NCI-H526 (cell line): Measurements from ENCODE around the gene REV1.
"Not testable (repeated sequence)": the region's sequence is repeated elsewhere in the genome, so short reads cannot be mapped to it uniquely, and the experiment has no call there.

Experiments
- DNase-seq, 2 experiments: peaks; one replicate each; lab custom pipeline; 2025; lab: John Stamatoyannopoulos, UW

REV1 gene

DNA sequence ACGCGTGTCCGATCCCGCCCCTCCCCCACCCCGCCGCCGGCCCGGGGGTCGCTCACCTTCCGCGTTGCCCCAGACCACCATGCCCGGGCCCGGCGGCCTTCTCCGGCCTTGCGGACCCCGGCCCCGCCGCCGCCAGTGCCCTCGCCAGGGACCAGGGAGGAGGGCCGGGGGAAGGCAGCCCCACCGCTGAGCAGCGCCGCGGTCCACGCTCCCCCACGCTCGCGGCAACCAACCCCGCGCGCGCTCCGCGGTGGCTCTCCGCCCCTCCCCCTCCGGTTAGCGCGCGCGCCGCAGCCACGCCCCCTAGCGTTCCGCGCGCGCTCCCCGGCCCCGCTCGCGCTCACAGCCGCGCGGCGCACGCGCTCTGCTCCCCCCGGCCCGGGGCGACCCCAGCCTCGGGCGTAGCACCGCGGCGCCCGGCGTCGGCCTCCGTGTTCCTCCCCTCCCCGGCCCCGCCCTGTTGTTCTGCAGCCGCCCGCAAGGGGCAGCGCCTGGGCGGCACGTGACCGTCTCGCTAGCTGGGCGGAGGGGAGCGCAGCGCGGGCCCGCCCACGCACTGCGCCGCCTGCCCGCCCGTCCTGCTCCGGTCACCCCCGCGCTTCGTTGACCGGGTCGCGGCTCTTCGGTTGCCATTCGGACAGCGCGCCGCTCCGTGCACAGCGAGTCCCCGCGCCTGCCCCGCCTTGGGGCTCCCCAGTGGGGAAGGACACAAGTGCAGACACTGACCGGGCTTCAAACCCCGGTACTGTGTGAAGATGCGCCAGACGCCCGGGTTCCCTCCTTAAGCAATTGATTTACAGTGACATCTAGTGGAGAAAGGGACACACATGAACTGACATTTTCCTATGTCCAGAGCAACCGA is at the start of gene REV1:
REV1 (minus strand) TSS at position 257 of the 862 bp plus-strand sequence. CDS start 25,042 bp downstream, outside the sequence.
- DNase-seq: peak; percentile 85 to 97

DNA sequence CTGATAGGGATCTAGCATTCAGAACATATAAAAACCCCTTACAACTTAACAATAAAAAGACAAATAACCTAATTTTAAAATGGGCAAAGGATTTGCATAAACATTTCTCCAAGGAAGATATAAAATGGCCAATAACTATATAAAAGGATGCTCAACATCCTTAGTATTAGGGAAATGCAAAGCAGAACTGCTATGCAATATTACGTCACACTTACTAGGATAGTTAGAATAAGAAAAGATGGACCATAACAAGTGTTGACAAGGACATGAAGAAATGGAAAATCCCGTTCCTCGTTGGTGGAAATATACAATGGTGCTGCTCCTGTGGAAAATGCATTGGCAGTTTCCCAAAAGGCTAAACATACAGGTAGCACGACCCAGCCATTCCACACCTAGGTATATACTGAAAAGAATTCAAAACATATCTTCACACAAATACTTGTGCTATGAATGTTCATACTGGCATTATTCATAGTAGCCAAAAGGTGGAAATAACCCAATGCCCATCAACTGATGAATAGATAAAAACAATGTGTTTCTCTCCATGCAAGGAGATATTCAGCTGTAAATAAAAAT is 48.2 kb upstream of the REV1 start:
- DNase-seq: no peak

DNA sequence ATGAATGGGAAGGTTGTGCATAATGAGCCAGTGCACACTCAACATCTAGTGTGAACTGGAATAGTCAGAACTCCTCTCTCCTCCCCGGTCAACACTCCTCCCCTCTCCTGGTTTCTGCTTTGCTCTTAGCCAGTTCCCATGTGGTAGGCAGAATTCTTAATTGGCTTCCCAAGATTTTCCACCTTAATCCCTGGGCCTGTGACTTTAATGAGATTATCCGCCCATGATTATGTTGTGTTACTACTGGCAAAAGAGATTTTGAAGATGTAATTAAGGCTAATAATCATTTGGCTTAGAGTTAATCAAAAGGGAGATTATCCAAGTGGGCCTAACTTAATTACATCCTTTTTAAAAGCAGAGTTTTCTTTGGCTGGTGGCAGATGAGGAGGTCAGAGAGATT is 34.2 kb upstream of the REV1 start:
- no peak for DNase-seq

DNA sequence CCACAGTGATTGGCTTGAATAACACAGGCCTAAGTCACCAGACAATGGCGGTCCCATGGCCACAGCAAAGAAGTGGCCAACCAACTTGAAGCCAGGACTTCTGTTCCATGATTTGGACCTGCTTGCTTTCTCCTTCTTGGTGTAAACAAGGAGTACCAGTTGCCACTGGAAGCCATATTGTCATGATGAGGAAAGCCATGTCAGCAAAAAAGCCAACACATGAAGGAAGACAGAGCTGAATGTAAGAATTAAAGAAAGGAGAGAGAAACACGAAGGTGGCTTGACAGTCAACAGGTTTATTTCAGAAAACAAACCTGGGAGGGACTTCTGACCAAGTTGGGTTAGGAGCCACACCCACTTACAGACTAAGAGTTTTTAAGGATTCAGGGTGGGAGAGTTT is 32.3 kb upstream of the REV1 start:
- no peak for DNase-seq

DNA sequence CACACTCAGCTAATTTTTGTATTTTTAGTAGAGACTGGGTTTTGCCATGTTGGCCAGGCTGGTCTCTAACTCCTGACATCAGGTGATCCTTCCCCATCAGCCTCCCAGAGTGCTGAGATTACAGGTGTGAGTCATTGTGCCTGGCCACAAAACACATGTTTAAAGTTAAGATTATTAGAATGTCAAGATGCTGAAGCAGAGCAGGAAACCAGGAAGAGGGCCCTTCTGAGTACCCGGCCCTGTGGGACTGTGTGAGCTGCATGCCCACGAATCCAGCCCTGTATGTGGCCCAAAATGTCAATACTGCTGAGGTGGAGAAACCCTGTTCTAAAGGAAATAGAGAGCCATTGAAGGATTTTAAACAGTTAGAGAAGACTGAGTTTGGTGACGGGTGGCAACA is 31.0 kb upstream of the REV1 start:
- no peak for DNase-seq

DNA sequence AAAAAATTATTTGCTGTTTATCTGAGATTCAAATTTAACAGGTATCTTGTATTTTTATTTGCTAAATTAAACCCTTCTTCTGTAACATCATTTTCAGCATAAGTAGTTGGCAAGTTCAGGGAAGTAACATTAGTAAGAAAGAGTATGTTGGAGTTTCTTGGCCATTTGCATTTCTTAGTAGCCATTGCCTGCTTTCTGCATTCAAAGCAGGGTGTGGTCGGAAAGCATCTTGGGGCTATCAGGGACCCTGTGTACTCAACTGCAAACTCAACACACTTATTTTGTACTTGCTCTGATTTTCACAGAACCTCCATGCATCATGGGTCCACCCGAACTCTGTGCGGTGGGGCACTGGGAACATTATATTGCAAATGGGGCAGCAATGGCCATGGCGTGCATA is 30.4 kb upstream of the REV1 start:
- DNase-seq: no peak

DNA sequence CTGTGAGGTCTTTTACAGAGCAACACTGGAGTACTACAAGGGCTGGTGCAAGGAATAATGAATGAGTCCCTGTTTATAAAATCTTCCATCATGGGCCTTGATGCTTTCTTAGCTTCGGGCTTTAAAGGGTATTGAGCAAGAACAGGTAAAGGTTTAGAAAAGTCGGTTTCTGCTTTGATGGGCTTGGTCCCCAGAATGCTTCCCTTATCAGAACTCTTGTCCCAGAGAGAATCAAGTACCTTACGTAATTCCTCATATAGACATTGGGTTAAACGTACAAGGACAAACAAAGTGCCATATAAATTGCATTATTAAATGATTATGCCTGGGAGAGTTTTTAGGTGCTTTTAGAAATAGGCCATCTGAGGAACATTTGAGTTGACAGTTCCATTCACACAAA is 24.5 kb upstream of the REV1 start:
- no peak for DNase-seq

DNA sequence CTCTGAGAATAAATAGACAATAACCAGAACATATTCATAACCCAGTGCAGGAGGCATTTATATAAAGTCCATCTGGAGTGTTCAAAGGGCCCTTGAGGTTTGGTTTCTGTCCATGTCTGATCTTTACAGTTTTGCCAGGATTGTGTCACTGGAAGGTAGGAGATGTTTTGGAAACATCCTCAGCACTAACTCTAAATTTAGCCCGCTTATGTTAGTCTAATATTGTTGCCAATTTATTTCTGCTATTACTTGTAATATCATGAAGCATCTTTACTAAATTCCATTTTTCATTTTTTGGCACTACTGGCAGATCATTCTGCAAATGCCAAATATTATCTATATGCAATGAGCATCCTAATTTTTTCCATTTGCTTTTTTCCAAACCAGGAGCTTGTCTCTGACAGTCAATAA is 22.4 kb upstream of the REV1 start:
- no peak for DNase-seq

DNA sequence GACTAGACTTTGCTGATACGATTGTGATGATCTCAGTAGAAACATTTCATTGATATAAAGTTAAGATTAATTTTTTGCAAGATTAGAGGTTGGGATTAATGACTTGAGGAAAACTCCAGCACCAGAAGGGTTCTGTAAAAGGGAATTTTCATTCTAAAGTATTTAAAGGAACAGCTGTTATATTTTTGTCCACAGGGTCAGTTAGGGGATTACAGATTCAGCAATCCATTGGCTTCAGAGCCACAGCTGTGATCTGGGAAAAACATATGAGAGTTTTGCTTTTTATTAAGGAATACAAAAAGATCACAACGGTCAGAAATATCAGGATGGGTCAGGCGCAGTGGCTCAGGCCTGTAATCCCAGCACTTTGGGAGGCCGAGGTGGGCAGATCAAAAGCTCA is 19.6 kb upstream of the REV1 start:
- no peak for DNase-seq

DNA sequence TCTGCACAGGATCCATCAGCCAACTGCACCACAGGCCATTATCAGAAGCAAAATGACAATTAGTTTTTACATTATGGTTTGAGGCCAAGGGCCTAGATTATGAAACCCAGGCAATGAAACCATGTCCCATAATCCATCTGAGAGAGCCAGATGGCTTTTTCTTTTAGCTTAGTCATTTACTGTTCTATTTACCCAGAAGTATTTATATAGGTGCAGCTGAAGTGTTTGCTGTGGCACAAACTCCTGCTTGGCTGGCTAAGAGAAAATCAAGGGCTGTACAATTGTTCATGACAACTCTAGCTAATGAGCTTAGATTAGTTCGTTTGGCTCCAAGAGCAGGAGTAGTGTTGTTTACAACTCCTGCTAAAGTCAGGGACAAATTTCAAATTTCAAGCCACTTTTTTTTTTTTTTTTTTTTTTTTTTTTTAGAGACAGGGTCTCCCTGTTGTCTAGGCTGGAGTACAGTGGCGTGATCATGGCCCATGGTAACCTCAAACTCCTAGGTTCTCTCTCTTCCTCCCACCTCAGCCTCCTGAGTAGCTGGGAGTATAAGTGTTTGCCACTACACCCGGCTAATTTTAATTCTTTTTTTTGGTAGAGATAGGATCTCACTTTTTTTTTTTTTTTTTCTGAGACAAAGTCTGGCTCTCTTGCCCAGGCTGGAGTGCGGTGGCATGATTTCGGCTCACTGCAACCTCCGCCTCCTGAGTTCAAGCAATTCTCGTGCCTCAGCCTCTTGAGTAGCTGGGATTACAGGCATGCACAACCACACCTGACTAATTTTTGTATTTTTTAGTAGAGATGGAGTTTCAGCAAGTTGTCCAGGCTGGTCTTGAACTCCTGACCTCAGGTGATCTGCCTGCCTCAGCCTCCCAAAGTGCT is 18.4 kb upstream of the REV1 start:
- no peak for DNase-seq

DNA sequence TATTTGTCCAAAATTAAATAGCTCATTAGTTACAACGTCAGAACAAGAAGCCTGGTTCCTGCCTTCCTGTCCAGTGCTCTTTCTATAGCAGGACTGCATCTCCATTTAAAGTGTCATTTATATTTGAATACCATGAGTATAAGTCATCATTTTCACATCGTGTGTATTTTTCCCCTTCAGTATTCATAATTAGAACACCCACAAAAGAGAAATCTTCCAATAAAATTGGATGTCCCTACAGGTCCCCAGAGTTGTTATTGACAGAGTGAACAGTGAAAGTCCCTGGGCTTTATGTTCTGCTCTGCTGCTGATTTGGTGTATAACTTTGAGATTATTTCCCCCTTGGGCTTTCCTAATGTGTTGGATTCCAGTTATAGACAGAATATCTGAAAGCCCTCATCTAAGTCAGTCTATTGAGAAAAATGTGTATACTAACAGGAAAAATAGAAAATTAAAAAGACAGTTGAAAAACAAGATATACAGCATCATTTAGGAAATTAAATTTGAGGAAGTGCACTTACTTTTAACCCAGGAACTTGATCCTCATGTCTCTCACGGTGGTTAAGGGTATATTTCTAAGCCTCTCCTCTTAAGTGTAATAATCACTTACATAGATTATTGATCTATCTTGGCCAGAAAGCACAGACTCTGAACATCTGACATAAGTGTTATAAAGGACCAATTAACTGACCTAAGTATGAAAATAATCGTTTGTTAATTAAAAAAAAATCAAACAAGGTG is 15.2 kb upstream of the REV1 start:
- DNase-seq: no peak

DNA sequence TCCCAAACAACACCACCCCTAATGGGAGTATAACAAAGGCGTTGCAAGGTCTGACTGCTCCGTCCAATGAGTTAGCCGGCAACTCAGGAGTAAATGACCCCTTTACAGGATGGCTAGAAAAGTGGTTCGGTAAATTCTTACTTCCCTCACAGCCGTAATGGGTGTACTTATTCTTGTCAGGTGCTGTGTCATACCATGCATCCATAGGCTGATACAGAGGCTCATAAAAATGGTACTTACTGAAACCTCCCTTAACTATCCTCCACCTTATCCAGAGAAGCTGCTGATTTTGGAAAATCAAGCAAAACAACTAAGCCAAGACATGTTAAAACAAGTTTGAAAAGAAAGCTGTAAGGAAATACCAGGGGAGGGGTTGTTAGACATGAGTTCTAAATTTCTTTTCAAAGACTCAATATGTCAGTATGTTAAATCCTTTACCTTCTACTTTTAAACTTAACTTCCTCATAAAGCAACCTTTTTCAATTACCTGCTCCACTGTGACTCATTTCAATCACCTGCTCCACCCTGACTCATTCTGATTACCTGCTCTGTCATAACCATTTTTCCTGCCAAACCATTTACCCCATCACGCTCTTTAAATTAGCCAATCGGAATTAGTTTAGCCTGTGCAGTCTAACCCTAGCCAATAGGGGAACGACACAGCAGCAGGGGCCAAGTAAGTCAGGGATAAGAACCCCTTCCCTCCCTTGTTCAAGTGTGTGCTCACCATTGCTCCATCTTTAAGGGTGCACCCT is 14.0 kb upstream of the REV1 start:
- not testable (repeated sequence) for DNase-seq

DNA sequence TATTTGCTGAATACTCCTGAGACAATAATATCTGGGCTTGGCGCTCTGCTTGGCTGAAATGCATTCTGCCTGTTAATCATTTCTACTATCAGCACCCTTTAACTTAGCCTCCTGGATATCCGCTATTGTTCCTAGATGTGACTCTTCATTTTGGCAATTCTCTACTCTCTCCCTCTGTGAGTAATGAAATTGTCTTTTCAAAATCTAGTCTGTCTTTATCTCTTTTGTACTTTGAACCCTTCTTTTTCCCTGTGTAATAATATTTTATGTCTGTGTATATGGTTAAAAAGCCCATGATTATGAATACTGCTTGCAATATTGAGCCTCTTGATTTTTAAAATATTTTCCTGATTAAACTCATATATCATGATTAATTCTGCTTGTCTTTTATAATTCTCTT is 6.2 kb upstream of the REV1 start:
- DNase-seq: no peak

DNA sequence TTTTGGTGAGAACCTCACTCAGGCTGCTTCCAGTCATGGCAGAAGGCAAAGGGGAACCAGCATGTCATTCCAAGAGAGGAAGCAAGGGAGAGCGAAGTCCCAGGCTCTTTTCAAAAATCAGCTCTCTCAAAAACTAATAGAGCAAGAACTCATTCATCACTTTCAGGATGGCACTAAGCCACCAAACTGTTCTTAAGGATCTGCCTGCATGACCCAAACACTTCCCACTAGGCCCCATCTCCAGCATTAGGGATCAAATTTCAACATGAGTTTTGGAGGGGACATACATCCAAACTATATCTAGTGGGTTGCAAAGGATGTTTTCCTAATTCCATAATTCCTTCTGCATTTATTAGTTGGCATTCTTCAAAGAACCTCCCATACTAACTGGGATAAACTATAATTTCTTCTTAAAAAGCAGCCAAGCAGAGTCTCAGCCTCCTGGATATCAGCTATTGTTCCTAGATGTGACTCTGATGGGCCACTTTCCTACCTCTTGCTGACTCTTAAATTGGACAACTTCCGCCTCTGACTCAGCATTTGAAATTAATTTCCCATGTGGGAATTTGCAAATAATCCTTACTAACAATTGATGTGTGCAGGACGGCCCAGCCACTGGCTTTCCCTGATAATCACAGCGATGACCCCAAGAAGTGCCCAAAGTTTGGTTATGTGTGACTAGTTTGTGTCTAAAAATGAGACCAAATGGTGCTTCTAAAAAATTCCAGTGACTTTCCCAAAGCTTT is 5.5 kb upstream of the REV1 start:
- no peak for DNase-seq

DNA sequence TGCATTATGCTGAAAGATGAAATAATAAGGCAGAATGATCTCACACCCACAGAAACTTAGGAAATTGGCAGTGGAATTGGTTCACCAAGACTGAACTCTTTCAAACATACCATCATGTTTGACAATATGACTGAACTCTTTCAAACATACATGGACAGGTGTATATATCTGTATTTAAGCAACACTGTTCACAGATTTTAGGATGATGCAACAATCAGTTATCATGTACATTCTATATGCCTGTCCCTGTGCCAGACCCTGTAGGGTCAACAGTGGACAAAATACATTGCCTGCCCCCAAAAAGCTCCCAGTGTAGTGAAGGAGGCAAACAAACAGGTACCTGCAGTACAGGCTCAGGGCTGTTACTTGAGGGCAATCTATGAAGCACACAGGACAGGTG is 2.9 kb upstream of the REV1 start:
- no peak for DNase-seq

DNA sequence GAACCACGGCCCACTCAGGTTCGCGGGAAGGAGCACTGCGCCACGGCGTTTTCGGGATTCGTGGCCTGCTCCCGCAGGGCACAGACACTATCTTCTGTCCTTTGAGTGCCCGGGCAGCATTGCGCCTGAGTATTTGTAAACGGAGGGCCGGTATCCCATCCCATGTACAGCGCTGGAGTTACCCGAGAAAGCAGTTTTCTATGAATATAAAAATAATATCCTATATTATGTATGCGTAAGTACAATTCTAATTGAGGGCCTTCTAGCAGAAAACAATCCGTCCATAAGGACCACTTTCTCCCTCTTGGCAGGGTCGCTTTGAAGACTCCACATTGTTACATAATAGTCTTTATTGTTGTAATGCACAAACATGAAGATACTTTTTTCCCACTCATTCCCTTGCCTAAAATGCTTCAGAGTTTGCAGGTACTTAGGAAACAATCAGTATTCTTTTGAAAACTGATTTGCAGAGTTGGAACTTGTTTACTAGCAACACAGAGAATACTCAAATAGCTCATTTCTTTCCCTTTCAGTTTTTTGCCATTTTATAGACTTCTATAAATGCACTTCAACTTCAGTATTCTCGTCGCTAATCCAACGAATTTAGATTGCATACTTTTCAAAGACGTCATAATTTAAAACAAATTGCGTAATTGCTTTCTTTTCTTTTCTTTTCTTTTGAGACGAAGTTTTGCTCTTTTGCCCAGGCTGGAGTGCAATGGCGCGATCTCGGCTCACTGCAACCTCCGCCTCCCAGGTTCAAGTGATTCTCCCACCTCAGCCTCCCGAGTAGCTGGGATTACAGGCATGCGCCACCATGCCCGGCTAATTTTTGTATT is 1.0 kb upstream of the REV1 start:
- DNase-seq: no peak

DNA sequence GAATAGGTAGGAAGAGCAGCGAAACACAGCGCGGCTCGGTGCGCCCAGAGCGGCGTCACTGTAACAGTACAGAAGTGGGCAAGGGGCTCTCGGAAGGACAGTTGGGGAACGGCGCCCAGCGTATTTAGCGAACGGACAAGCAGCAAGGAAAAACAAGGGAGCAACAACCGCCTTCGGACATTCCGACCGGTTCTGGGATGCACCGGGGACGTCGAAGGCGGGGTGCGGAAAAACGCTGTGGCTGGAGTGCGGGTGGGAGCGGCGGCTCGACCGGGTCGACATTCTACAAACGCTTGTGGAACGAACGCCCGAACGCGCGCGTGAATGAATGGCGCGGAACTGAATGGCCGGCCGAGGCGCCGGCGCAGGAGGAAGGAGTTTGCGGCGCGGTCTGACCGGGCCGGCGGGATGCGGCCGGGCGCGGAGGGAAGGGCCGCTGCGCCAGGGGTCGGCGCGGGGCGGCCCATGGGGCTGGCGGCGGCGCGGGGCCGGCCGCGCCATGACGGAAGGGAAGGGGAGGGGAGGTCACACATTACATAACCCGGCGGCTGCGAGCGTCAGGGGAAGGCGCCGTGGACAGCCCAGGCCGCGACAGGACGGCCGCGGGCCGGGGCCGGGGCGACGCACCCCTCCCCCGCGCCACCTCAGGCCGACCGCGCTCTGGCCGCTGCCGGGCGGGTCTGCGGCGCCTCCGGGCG is 605 bp downstream of the REV1 start:
- DNase-seq: peak in 1 of 2 experiments; percentile 76

DNA sequence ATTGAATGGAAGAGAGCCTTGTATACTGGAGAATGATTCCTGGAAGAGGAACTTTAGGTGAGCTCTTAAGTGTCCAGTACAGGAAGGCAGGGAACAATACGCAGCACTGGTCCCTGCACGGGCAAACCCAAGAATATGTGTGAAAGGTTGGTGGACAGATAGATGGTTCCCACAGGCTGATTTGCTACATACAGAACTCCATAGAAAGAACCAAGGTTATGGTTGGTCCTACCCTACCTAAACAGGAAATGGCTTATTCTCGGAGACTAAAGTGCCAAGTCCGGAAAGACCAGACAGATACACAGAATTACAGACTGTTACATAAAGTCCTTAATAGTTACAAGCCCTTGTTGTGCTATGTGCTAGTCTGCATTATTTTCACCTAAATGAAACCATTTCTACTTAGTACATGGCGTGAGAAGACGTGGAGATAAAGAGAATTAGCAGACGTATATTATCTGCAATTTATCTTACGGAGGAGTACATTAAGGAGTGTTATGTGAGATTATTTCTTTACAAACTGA is 1.2 kb downstream of the REV1 start:
- DNase-seq: peak; percentile 33 to 34

DNA sequence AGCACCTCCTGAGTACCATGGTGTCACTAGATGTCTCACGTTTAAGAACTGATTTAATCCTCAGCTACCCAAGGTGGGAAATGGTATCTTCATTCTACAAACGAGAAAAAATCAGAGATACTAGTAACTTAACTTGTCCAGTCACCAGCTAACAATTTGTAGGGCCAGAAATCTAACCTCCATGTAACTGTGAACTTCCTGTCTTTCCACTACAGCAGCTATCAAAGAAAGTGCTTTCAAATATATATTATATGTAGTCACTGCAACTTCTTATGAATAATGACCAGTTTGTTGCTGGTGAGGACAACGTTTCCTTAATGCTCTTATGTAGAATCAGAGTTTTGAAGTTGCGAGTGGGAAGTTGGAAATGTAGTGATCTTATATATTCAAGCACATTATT is 1.9 kb downstream of the REV1 start:
- no peak for DNase-seq
